ENCODE measurements around the gene TRIM36.

GRCh38 chr5:115184770-115185169, 15.1 kb upstream of the TRIM36 start:
- TF ChIP-seq CTCF (conservative IDR thresholded peaks at IDR 0.05; ENCODE audit: low read depth, low read length) (no peak), EZH2 (IDR thresholded peaks at IDR 0.05; ENCODE audit: low read length, unreplicated experiment) (no peak)

Data from PC-3 (cell line).